GM23338 (cell line): ENCODE data around the gene LMNA.

Experiments used
- CREB1 ChIP-seq: fragments of 250-450 bp; sonication (Bioruptor Pico); IDR thresholded peaks from 2 replicates; pipeline ENCODE4 v1.5.0; 2020; ENCODE audit warnings: low read depth, mild to moderate bottlenecking, moderate library complexity
- EZH2 ChIP-seq: fragments of 200-600 bp; sonication (generic); IDR thresholded peaks from one replicate; pipeline ENCODE4 v1.8.0; 2017; ENCODE audit warnings: antibody characterized with exemption, mild to moderate bottlenecking, low read depth; ENCODE audit not compliant: unreplicated experiment
- EZH2phosphoT487 ChIP-seq: fragments of 200-600 bp; sonication (generic); IDR thresholded peaks from one replicate; pipeline ENCODE4 v1.8.1; 2018; ENCODE audit warnings: antibody characterized with exemption; ENCODE audit not compliant: unreplicated experiment
- JUNB ChIP-seq: IDR thresholded peaks from one replicate; pipeline ENCODE4 v1.6.1; 2016; ENCODE audit warnings: antibody characterized with exemption; ENCODE audit not compliant: unreplicated experiment
- NANOG ChIP-seq: IDR thresholded peaks from 2 replicates; pipeline ENCODE4 v1.6.1; 2016; ENCODE audit warnings: antibody characterized with exemption, borderline replicate concordance
- POLR2AphosphoS5 ChIP-seq: IDR thresholded peaks from 2 replicates; pipeline ENCODE4 v1.6.1; 2016; ENCODE audit warnings: antibody characterized with exemption, low read depth
- STAT1 ChIP-seq: IDR thresholded peaks from one replicate; pipeline ENCODE4 v1.6.1; 2016; ENCODE audit warnings: antibody characterized with exemption; ENCODE audit not compliant: unreplicated experiment
- TF ChIP-seq, protein P1 (sequence below), 2 experiments: fragments of 200-600 bp in 1 of 2; sonication (generic) in 1 of 2; conservative IDR thresholded peaks; 2 replicates each; pipeline versions ENCODE4 v1.5.1 to v1.6.1; 2016 to 2017; ENCODE audit warnings: antibody characterized with exemption in 2 of 2, low read depth in 2 of 2, mild to moderate bottlenecking in 2 of 2, moderate library complexity in 1 of 2
- TF ChIP-seq, protein P2 (sequence below): IDR thresholded peaks from one replicate; pipeline ENCODE4 v1.6.1; 2018; ENCODE audit warnings: antibody characterized with exemption; ENCODE audit not compliant: unreplicated experiment

GRCh38 chr1:156080241-156080862 lies 34.2 kb upstream of the LMNA start:
- TF ChIP-seq POLR2AphosphoS5 (no peak), CREB1 (CRISPR knock-in tag) (no peak), EZH2 (no peak), STAT1 (no peak), EZH2phosphoT487 (no peak), NANOG (no peak), JUNB (no peak)
- TF ChIP-seq, protein P1, sequence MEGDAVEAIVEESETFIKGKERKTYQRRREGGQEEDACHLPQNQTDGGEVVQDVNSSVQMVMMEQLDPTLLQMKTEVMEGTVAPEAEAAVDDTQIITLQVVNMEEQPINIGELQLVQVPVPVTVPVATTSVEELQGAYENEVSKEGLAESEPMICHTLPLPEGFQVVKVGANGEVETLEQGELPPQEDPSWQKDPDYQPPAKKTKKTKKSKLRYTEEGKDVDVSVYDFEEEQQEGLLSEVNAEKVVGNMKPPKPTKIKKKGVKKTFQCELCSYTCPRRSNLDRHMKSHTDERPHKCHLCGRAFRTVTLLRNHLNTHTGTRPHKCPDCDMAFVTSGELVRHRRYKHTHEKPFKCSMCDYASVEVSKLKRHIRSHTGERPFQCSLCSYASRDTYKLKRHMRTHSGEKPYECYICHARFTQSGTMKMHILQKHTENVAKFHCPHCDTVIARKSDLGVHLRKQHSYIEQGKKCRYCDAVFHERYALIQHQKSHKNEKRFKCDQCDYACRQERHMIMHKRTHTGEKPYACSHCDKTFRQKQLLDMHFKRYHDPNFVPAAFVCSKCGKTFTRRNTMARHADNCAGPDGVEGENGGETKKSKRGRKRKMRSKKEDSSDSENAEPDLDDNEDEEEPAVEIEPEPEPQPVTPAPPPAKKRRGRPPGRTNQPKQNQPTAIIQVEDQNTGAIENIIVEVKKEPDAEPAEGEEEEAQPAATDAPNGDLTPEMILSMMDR (conservative IDR thresholded peaks at IDR 0.05; ENCODE audit: low read depth in 2 of 2) = no peak
- TF ChIP-seq, protein P2, sequence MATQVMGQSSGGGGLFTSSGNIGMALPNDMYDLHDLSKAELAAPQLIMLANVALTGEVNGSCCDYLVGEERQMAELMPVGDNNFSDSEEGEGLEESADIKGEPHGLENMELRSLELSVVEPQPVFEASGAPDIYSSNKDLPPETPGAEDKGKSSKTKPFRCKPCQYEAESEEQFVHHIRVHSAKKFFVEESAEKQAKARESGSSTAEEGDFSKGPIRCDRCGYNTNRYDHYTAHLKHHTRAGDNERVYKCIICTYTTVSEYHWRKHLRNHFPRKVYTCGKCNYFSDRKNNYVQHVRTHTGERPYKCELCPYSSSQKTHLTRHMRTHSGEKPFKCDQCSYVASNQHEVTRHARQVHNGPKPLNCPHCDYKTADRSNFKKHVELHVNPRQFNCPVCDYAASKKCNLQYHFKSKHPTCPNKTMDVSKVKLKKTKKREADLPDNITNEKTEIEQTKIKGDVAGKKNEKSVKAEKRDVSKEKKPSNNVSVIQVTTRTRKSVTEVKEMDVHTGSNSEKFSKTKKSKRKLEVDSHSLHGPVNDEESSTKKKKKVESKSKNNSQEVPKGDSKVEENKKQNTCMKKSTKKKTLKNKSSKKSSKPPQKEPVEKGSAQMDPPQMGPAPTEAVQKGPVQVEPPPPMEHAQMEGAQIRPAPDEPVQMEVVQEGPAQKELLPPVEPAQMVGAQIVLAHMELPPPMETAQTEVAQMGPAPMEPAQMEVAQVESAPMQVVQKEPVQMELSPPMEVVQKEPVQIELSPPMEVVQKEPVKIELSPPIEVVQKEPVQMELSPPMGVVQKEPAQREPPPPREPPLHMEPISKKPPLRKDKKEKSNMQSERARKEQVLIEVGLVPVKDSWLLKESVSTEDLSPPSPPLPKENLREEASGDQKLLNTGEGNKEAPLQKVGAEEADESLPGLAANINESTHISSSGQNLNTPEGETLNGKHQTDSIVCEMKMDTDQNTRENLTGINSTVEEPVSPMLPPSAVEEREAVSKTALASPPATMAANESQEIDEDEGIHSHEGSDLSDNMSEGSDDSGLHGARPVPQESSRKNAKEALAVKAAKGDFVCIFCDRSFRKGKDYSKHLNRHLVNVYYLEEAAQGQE = no peak
